Esophagus muscularis mucosa (tissue), 4 donors: ENCODE measurements around the gene IL17C. TPM values are rescaled to one million over a fixed set of nuclear protein-coding genes. Genes with fewer than 3 reads are reported as not detected.

Experiments used
- DNase-seq: peaks from one replicate; pipeline ENCODE4 v3.0.0-alpha.2; 2017; ENCODE audit errors: extremely low spot score
- H3K27ac ChIP-seq, 4 donors: fragments of 200-600 bp; sonication (generic); replicated peaks in 1 of 4; 1 replicate in 3 of 4; 2 replicates in 1 of 4; pipeline ENCODE4 v1.5.1; 2016 to 2019; ENCODE audit warnings: mild to moderate bottlenecking in 1 of 4
- H3K27me3 ChIP-seq, 4 donors: fragments of 200-600 bp; sonication (generic); one replicate each; pipeline versions ENCODE4 v1.5.1 to v1.6.0; 2016 to 2019
- H3K36me3 ChIP-seq, 4 donors: fragments of 200-600 bp; sonication (generic); one replicate each; pipeline ENCODE4 v1.5.1; 2016 to 2019
- H3K4me1 ChIP-seq, 4 donors: fragments of 200-600 bp; sonication (generic); one replicate each; pipeline ENCODE4 v1.5.1; 2016 to 2019
- H3K4me3 ChIP-seq, 4 donors: fragments of 200-600 bp; sonication (generic); 1 replicate in 2 of 4; 2 replicates in 2 of 4; pipeline ENCODE4 v1.5.1; 2016 to 2019; ENCODE audit warnings: mild to moderate bottlenecking in 4 of 4, moderate library complexity in 1 of 4
- H3K9me3 ChIP-seq, 4 donors: fragments of 200-600 bp; sonication (generic); 1 replicate in 3 of 4; 2 replicates in 1 of 4; pipeline ENCODE4 v1.5.1; 2016 to 2019
- CTCF ChIP-seq, 3 experiments: fragments of 200-600 bp in 2 of 3; fragments of 450-650 bp in 1 of 3; sonication (generic) in 2 of 3; IDR thresholded peaks; one replicate each; pipeline ENCODE4 v1.5.1; 2017 to 2019; ENCODE audit warnings: antibody characterized with exemption in 3 of 3, mild to moderate bottlenecking in 2 of 3, moderate library complexity in 1 of 3
- EP300 ChIP-seq: sonication (generic); formaldehyde crosslinking; IDR thresholded peaks from one replicate; pipeline ENCODE4 v1.6.1; 2017; ENCODE audit warnings: antibody characterized with exemption
- POLR2A ChIP-seq: fragments of 450-650 bp; IDR thresholded peaks from one replicate; pipeline ENCODE4 v1.6.1; 2017; ENCODE audit warnings: antibody characterized with exemption, moderate library complexity, mild to moderate bottlenecking, low read depth
- POLR2AphosphoS5 ChIP-seq, 2 donors: sonication (generic); formaldehyde crosslinking; IDR thresholded peaks; one replicate each; pipeline ENCODE4 v1.6.1; 2017; ENCODE audit warnings: antibody characterized with exemption in 2 of 2
- WGBS: methylation state at CpG from one replicate; pipeline ENCODE4 v1.1.5; 2018; 5-methylcytosine and 5-hydroxymethylcytosine counted together
- intact Hi-C: fragments of 100-400 bp; cut with DNase I; formaldehyde crosslinking; loops from one replicate; pipeline ENCODE4 v1.15.1; 2023
- total RNA-seq, 4 donors: library from RNA; depleted of rRNA; stranded (reverse); fragments of >200 nt; gene quantifications; one replicate each; pipeline versions ENCODE4 v1.1.0 to v1.2.1, GENCODE V29; 2016

IL17C gene
- total RNA-seq, 4 donors from 2014 or later: not detected

- Histone ChIP-seq H3K27me3 (no peaks in the 10 kb centered on the region), H3K4me1 (peaks cover 0 to 26% (median 0%) of the 10 kb centered on the region in 4 donors), H3K36me3 (peaks cover 0 to 11% (median 4%) of the 10 kb centered on the region in 4 donors), H3K4me3 (no peak overlapping the region), H3K9me3 (no peaks in the 10 kb centered on the region), H3K27ac (no peak overlapping the region)
- no peak for DNase-seq
- TF ChIP-seq POLR2AphosphoS5 (IDR thresholded peaks at IDR 0.05) (no peak), CTCF (IDR thresholded peaks at IDR 0.05) (no peak), POLR2A (no peak), EP300 (no peak)
- intact Hi-C loops: no loop called here
- WGBS: 85% methylated on average over 3 of the region's 23 CpGs
Measured at GRCh38 chr16:88671806-88672205, 33.4 kb downstream of the IL17C start.

GRCh38 chr16:88672776-88673175 lies 34.4 kb downstream of the IL17C start:
- TF ChIP-seq CTCF (IDR thresholded peaks at IDR 0.05) (no peak), POLR2A (no peak), EP300 (no peak), POLR2AphosphoS5 (IDR thresholded peaks at IDR 0.05) (no peak)
- Histone ChIP-seq H3K27me3 (peaks cover 0 to 2% (median under 1%) of the 10 kb centered on the region in 4 donors), H3K27ac (no peak overlapping the region), H3K4me1 (peaks cover 0 to 26% (median 0%) of the 10 kb centered on the region in 4 donors), H3K9me3 (no peaks in the 10 kb centered on the region), H3K4me3 (no peak overlapping the region), H3K36me3 (peaks cover 0 to 11% (median 4%) of the 10 kb centered on the region in 4 donors)
- DNase-seq: no peak
- 72% methylated on average over 11 of the region's 11 CpGs for WGBS
- intact Hi-C loops: no loop called here

DNA sequence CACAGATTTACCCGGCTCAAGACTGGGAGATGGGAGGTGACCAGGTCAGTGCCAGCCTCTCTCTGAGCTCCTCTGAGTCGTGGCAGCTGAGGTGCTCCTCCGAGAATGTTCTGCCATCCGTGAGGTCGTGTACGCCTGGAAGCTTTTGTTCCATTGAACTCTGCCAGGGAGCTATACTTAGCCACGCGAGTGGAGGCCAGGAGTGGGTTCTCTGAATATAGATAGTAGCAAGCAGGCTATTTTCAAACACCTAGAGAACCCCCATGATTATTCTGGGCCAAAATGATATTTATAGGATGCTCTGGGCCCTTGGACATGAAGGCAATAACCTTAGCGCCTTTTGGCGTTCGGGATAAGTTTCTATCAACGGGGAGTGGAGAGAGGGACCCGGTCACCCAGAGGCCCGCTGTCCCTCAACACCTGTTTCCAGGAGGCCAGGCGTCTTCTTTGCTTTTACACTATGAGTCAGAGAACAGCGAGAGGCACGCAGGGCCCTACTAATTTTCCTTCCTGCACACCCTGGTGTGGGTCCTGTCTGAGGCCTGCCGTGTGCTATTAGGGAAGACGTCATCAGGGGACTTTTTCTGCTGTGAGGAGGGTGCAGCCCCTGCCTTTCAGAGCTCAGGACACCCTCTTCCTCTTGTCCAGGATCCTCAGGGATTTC lies 35.5 kb downstream of the IL17C start:
- Histone ChIP-seq H3K4me3 (no peak overlapping the region), H3K27ac (no peak overlapping the region), H3K4me1 (peaks cover 0 to 26% (median 6%) of the 10 kb centered on the region in 4 donors), H3K9me3 (no peaks in the 10 kb centered on the region), H3K27me3 (peaks cover 0 to 13% (median 9%) of the 10 kb centered on the region in 4 donors), H3K36me3 (peaks cover 0 to 8% (median 3%) of the 10 kb centered on the region in 4 donors)
- intact Hi-C loops: no loop called here
- DNase-seq: no peak
- TF ChIP-seq CTCF (IDR thresholded peaks at IDR 0.05): no peak
- no peak for TF ChIP-seq POLR2A
- WGBS: 94% methylated on average over 19 of the region's 19 CpGs

DNA sequence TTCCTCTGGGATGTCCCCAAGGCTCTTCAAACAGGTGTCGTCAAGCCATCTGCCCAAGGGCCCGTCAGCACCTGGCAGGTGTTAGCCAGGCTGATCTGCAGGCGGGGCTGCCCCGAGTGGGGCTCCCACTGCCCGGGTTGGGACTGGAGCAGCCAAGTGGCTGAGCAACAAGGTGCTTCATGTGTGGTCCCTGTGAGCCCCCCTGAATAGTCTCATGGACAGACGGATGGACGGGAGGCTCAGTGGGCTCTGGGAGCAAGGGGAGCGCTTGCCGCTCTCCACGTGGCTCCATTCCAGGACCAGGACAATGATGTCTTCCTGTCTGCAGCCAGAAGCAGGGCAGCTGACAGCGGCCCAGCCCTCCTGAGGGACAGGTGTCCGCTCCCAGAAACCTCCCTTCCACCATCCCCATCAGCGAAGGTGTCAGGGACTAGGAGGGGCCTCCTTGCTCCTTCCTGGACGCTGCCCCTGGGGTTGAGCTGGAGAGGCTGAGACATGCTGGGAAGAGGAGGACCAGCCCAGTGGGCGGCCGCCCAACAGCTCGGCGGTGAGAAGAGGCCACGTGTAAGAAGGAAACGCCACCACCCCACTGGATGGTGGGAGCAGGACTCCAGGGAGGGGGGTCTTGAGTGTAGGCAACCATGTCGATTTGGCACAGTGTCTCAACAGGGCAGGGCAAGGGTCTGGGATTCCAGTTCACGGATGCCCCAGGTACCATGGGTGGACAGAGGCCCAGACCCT lies 38.3 kb downstream of the IL17C start:
- H3K36me3 ChIP-seq: peaks cover 0 to 8% (median 3%) of the 10 kb centered on the region in 4 donors
- intact Hi-C loops: no loop called here
- WGBS: 81% methylated on average over 15 of the region's 22 CpGs

More for the DNA sequence above, 38.3 kb downstream of the IL17C start:
- no peak overlapping the region for H3K27ac ChIP-seq
- no peak for DNase-seq
- peaks cover 6 to 26% (median 10%) of the 10 kb centered on the region in 4 donors for H3K4me1 ChIP-seq
- no peak overlapping the region for H3K4me3 ChIP-seq
- H3K27me3 ChIP-seq: peaks cover 0 to 36% (median 19%) of the 10 kb centered on the region in 4 donors
- H3K9me3 ChIP-seq: no peaks in the 10 kb centered on the region
- TF ChIP-seq CTCF (IDR thresholded peaks at IDR 0.05): no peak
- TF ChIP-seq POLR2AphosphoS5 (IDR thresholded peaks at IDR 0.05): no peak
- TF ChIP-seq POLR2A: no peak
- TF ChIP-seq EP300: no peak
